GM18870 (cell line): ENCODE data around the gene PKNOX2.
"Not testable (repeated sequence)": the region's sequence is repeated elsewhere in the genome, so short reads cannot be mapped to it uniquely, and the experiment has no call there.

Experiments
- ATAC-seq: cut with Tn5 transposase; IDR thresholded peaks from one replicate; pipeline ENCODE4 v1.9.1; 2021; ENCODE audit warnings: moderate library complexity; ENCODE audit not compliant: unreplicated experiment

Gene PKNOX2

GRCh38 chr11:125201525-125202141 lies 37.1 kb downstream of the PKNOX2 start:
- no peak for ATAC-seq

GRCh38 chr11:125202362-125202880 lies 37.9 kb downstream of the PKNOX2 start:
- no peak for ATAC-seq

- no peak for ATAC-seq
These were observed 38.4 kb downstream of the PKNOX2 start for GRCh38 chr11:125202977-125203376.

GRCh38 chr11:125207866-125208425 lies 43.4 kb downstream of the PKNOX2 start:
- ATAC-seq = no peak

- ATAC-seq = no peak
These were observed 45.5 kb downstream of the PKNOX2 start for GRCh38 chr11:125210066-125210465.

GRCh38 chr11:125211191-125211947 lies 46.8 kb downstream of the PKNOX2 start:
- no peak for ATAC-seq

- no peak for ATAC-seq
These were observed 47.4 kb downstream of the PKNOX2 start for GRCh38 chr11:125211948-125212340.

GRCh38 chr11:125214601-125215565 lies 50.3 kb downstream of the PKNOX2 start:
- ATAC-seq = no peak

- ATAC-seq = no peak
These were observed 51.4 kb downstream of the PKNOX2 start for GRCh38 chr11:125215976-125216375.

- ATAC-seq = no peak
These were observed 53.8 kb downstream of the PKNOX2 start for GRCh38 chr11:125218336-125218735.

- no peak for ATAC-seq
These were observed 56.9 kb downstream of the PKNOX2 start for GRCh38 chr11:125221461-125221860.

- ATAC-seq = no peak
These were observed 57.9 kb downstream of the PKNOX2 start for GRCh38 chr11:125222494-125222893.

- not testable (repeated sequence) for ATAC-seq
These were observed 58.6 kb downstream of the PKNOX2 start for GRCh38 chr11:125223161-125223560.

GRCh38 chr11:125223901-125224361 lies 59.4 kb downstream of the PKNOX2 start:
- no peak for ATAC-seq

- no peak for ATAC-seq
These were observed 60.0 kb downstream of the PKNOX2 start for GRCh38 chr11:125224391-125225021.

GRCh38 chr11:125225401-125225800 lies 60.9 kb downstream of the PKNOX2 start:
- no peak for ATAC-seq

GRCh38 chr11:125226031-125226430 lies 61.5 kb downstream of the PKNOX2 start:
- no peak for ATAC-seq

GRCh38 chr11:125226706-125227105 lies 62.2 kb downstream of the PKNOX2 start:
- no peak for ATAC-seq

GRCh38 chr11:125227151-125227550 lies 62.6 kb downstream of the PKNOX2 start:
- ATAC-seq = no peak

- no peak for ATAC-seq
These were observed 63.9 kb downstream of the PKNOX2 start for GRCh38 chr11:125228445-125228844.
